Heart right ventricle (tissue), 16 donors: ENCODE measurements around the gene WFDC13. TPM values are rescaled to one million over a fixed set of nuclear protein-coding genes. Genes with fewer than 3 reads are reported as not detected.

Experiments used
- ATAC-seq, 8 donors: fragments of 200-7000 bp; cut with Tn5 transposase; one replicate each; pipeline ENCODE4 v1.9.1; 2020; ENCODE audit warnings: mild to moderate bottlenecking in 8 of 8, moderate library complexity in 8 of 8, moderate number of reproducible peaks in 1 of 8
- DNase-seq, 2 donors: peaks; one replicate each; pipeline ENCODE4 v3.0.0-alpha.2; 2020
- H3K27ac ChIP-seq, 10 donors: fragments of 200-600 bp; sonication (generic) in 2 of 10; one replicate each; pipeline versions ENCODE4 v1.5.0 to v1.8.0; 2020 to 2022; ENCODE audit warnings: mild to moderate bottlenecking in 3 of 10
- H3K27me3 ChIP-seq, 7 donors: fragments of 200-600 bp; one replicate each; pipeline ENCODE4 v1.8.0; 2021 to 2022; ENCODE audit warnings: mild to moderate bottlenecking in 2 of 7
- H3K36me3 ChIP-seq, 9 donors: fragments of 200-600 bp; sonication (generic) in 1 of 9; one replicate each; pipeline versions ENCODE4 v1.5.0 to v1.8.0; 2020 to 2022; ENCODE audit warnings: mild to moderate bottlenecking in 2 of 9
- H3K4me1 ChIP-seq, 9 donors: fragments of 200-600 bp; sonication (generic) in 1 of 9; one replicate each; pipeline versions ENCODE4 v1.5.0 to v1.8.0; 2020 to 2022; ENCODE audit warnings: mild to moderate bottlenecking in 4 of 9
- H3K4me3 ChIP-seq, 10 donors: fragments of 200-600 bp; sonication (generic) in 2 of 10; one replicate each; pipeline versions ENCODE4 v1.5.0 to v1.8.0; 2020 to 2022; ENCODE audit warnings: mild to moderate bottlenecking in 7 of 10, moderate library complexity in 2 of 10
- H3K9me3 ChIP-seq, 11 donors: fragments of 200-600 bp in 10 of 11; sonication (generic) in 2 of 11; one replicate each; pipeline versions ENCODE4 v1.5.0 to v1.8.0; 2013 to 2022; ENCODE audit warnings: mild to moderate bottlenecking in 2 of 11, control low read depth in 1 of 11, moderate library complexity in 1 of 11
- WGBS, 2 donors: extraction: QIAGEN DNeasy Blood & Tissue Kit; methylation state at CpG; one replicate each; pipeline ENCODE4 v1.1.7; 2013; ENCODE audit warnings: inconsistent platforms in 1 of 2; 5-methylcytosine and 5-hydroxymethylcytosine counted together
- intact Hi-C, 10 donors: fragments of 100-400 bp; cut with DNase I; formaldehyde crosslinking; loops; one replicate each; pipeline versions ENCODE4 v1.11.1 to v1.14.2; 2022
- polyA plus RNA-seq, 2 donors: library from polyadenylated mRNA; stranded (reverse); fragments of 200-250 nt; gene quantifications; one replicate each; pipeline ENCODE4 v1.2.3, GENCODE V29; 2013
- total RNA-seq, 10 donors: library from RNA; stranded (reverse); fragmentation: NEBNext Ultra II Directional in 3 of 10; extraction: Animal tissue kit (Norgen Biotek cat#: 25700) in 3 of 10; gene quantifications; one replicate each; pipeline versions ENCODE4 v1.2.1 to v1.2.4, GENCODE V29; 2021 to 2023
- TF ChIP-seq, protein P1 (sequence below), 9 donors: fragments of 200-600 bp; sonication (generic) in 2 of 9; IDR thresholded peaks; one replicate each; pipeline versions ENCODE4 v1.5.0 to v1.8.0; 2021 to 2022; ENCODE audit warnings: antibody characterized with exemption in 9 of 9, mild to moderate bottlenecking in 5 of 9, moderate library complexity in 1 of 9
- donor health status: Arrhythmogenic right ventricular cardiomyopathy.
- donor health status: ischemic (EF 13 %, LVEDD 7.1; RV severe dilation, severe dysfunction).
- donor health status: healthy with polysubstance abuse.
- donor health status: DM: no; HTN: yes; CAD: no.
- donor health status: DM: no; HTN: no; CAD: no.
- donor health status: ischemic (EF 25% LVEDD 6.9; RV normal size, moderate dysfunction).
- donor health status: ischemic (EF 25% LVEDD 5.7; RV mildly dilated, moderate dysfunction).
- donor health status: healthy.
- donor health status: DM: yes; HTN: yes; CAD: no.
- donor health status: Ischemic cardiomyopathy.
- donor health status: ischemic (EF 35%, LVEDD 5.7; RV mildly dilated, moderate dysfunction).
- donor health status: nonischemic (EF 11% LVEDD 7.7; RV severe dilation, severe dysfunction).
- donor health status: DM: yes; HTN: yes; CAD: no.
- donor health status: PGD.
- donor health status: ischemic (EF 29% LVEDD 5.4; RV normal size, mild dysfunction).
- donor health status: nonischemic (EF 23%, LVEDD 6.1; RV moderate dilation, normal function).

Gene WFDC13
- total and polyA plus RNA-seq, 12 donors = not detected

DNA sequence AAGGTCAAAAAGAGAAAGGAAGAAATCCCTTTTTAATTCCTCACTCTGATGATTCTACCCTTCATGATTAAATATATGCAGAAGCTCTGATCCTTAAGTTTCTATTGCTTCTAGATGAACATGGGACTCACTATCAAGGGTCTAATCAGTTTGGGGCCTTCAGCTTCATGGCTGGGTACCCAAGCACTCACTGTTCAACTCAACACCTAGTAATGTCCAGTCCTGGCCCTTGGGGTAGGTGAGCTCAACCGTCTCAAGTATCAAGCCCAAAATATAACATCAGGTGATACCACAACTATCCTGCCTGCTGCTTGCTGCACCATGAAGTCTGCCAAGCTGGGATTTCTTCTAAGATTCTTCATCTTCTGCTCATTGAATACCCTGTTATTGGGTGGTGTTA is 20.2 kb downstream of the WFDC13 start, which contains the start of gene SPINT4:
SPINT4 (plus strand) TSS at position 301 of the 400 bp plus-strand sequence; CDS start at position 322, 21 bp downstream.
- Histone ChIP-seq H3K36me3 (no peaks in the 10 kb centered on the region), H3K27ac (no peak within 1 kb of the TSS), H3K4me1 (no peaks in the 10 kb centered on the region), H3K4me3 (no peak within 1 kb of the TSS), H3K27me3 (peaks cover 0 to 18% (median 4%) of the 10 kb centered on the region in 7 donors), H3K9me3 (peaks cover 0 to 10% (median 0%) of the 10 kb centered on the region in 11 donors)
- WGBS, 2 donors = 70 to 84% methylated on average over 1 of the region's 1 CpG
- ATAC-seq = no peak
- no peak for DNase-seq
- intact Hi-C loops = no loop called here
- TF ChIP-seq, protein P1, sequence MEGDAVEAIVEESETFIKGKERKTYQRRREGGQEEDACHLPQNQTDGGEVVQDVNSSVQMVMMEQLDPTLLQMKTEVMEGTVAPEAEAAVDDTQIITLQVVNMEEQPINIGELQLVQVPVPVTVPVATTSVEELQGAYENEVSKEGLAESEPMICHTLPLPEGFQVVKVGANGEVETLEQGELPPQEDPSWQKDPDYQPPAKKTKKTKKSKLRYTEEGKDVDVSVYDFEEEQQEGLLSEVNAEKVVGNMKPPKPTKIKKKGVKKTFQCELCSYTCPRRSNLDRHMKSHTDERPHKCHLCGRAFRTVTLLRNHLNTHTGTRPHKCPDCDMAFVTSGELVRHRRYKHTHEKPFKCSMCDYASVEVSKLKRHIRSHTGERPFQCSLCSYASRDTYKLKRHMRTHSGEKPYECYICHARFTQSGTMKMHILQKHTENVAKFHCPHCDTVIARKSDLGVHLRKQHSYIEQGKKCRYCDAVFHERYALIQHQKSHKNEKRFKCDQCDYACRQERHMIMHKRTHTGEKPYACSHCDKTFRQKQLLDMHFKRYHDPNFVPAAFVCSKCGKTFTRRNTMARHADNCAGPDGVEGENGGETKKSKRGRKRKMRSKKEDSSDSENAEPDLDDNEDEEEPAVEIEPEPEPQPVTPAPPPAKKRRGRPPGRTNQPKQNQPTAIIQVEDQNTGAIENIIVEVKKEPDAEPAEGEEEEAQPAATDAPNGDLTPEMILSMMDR (IDR thresholded peaks at IDR 0.05) = no peak

DNA sequence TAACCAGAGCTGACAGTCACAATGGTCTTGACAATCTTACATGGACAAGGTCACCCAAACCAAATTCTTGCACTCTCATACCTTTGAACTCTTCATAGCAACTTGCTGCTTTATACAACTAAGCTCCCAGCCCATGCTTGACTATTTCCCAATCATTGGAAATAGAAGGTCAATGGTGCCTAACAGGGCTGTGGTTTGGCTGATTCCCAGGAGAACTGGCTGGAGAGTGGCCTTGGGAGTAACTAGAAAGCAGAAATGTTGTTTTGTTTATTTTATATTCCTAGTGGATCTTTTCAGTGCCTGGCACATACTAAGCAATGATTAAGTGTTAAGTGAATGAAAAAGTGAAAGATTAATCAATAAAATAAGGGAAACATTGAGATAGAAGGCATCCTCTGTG is 23.3 kb downstream of the WFDC13 start:
- H3K4me3 ChIP-seq = no peak overlapping the region
- ATAC-seq = no peak

DNA sequence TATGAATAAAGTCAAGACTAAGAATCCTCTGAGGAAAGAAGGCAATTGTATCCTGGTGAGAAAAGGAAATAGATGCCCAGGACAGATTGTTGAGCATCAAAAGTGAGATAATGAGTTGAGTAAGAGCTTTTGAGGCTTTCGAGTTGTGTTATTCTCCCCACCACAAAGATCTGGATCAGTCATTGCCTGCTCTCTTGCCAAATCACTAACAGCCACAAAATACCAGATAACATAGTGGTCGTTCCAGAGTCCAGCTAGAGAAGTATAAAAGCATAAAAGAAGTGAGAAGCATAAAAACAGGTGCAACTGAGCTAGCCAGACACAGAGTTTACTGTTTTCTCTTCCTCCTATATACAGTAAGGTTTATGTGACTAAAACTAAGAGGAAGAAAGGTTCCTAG is 25.2 kb downstream of the WFDC13 start:
- Histone ChIP-seq H3K4me3 (no peak overlapping the region), H3K27me3 (peaks cover 0 to 10% (median 4%) of the 10 kb centered on the region in 7 donors), H3K9me3 (peaks cover 0 to 23% (median 8%) of the 10 kb centered on the region in 11 donors), H3K36me3 (no peaks in the 10 kb centered on the region), H3K4me1 (no peaks in the 10 kb centered on the region), H3K27ac (no peak overlapping the region)
- no peak for ATAC-seq
- intact Hi-C loops = no loop called here
- WGBS, 2 donors = 46 to 59% methylated on average over 2 of the region's 2 CpGs
- TF ChIP-seq, protein P1 (IDR thresholded peaks at IDR 0.05) = no peak
- DNase-seq = no peak

More for the DNA sequence above, 23.3 kb downstream of the WFDC13 start:
- intact Hi-C loops = no loop called here
- Histone ChIP-seq H3K4me1 (no peaks in the 10 kb centered on the region), H3K36me3 (no peaks in the 10 kb centered on the region), H3K27me3 (peaks cover 0 to 15% (median 4%) of the 10 kb centered on the region in 7 donors), H3K27ac (no peak overlapping the region), H3K9me3 (peaks cover 0 to 7% (median 0%) of the 10 kb centered on the region in 11 donors)
- DNase-seq = no peak
- TF ChIP-seq, protein P1 (IDR thresholded peaks at IDR 0.05) = no peak

DNA sequence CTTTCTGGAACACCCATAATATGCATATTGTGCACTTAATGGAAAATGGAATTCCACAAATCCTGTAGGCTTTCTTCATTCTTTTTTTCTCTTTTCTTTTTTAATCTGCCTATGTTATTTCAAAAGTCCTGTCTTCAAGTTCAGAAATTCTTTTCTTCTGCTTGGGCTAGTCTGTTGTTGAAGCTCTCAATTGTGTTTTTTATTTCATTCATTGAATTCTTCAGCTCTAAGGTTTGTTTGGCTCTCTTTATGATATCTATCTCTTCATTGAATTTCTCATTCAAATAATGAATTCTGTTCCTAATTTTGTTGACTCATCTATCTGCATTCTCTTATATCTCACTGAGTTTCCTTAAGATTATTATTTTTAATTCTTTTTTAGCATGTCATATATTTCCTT is 30.4 kb downstream of the WFDC13 start:
- Histone ChIP-seq H3K27me3 (peaks cover 0 to 5% (median 0%) of the 10 kb centered on the region in 7 donors), H3K9me3 (peaks cover 0 to 50% (median 10%) of the 10 kb centered on the region in 11 donors), H3K4me3 (no peak overlapping the region), H3K4me1 (no peaks in the 10 kb centered on the region), H3K27ac (no peak overlapping the region), H3K36me3 (no peaks in the 10 kb centered on the region)
- TF ChIP-seq, protein P1 (IDR thresholded peaks at IDR 0.05) = no peak
- DNase-seq (no peak), ATAC-seq (no peak)
- intact Hi-C loops = no loop called here
